ENCODE measurements around the gene MYO1D. TPM values are rescaled to one million over a fixed set of nuclear protein-coding genes. Genes with fewer than 3 reads are reported as not detected.
"Not testable (repeated sequence)": the region's sequence is repeated elsewhere in the genome, so short reads cannot be mapped to it uniquely, and the experiment has no call there.

Gene MYO1D
- total RNA-seq, 2 donors from 2014 or later: 394 to 421 TPM

GRCh38 chr17:32899236-32900013, 22.5 kb upstream of the MYO1D start:
- no peak for ATAC-seq
- DNase-seq: no peak
- intact Hi-C loops (cut with DNase I, micrococcal nuclease): no loop called here

- intact Hi-C loops (cut with DNase I, micrococcal nuclease): no loop called here
- DNase-seq: no peak
- ATAC-seq: no peak
Observed at GRCh38 chr17:32896647-32897258, 19.8 kb upstream of the MYO1D start.

GRCh38 chr17:32894245-32894644, 17.3 kb upstream of the MYO1D start:
- peak; percentile 48 for ATAC-seq
- intact Hi-C loops (cut with DNase I, micrococcal nuclease): no loop called here
- DNase-seq: no peak

GRCh38 chr17:32887410-32887809, 10.5 kb upstream of the MYO1D start:
- DNase-seq; ATAC-seq; intact Hi-C loops (cut with DNase I, micrococcal nuclease): not testable (repeated sequence)

- DNase-seq; ATAC-seq; intact Hi-C loops (cut with DNase I, micrococcal nuclease): not testable (repeated sequence)
Observed at GRCh38 chr17:32886951-32887350, 10.0 kb upstream of the MYO1D start.

GRCh38 chr17:32882734-32883133, 5.8 kb upstream of the MYO1D start:
- DNase-seq (no peak), ATAC-seq (no peak)

GRCh38 chr17:32882029-32882428, 5.1 kb upstream of the MYO1D start:
- no peak for DNase-seq
- ATAC-seq: no peak
- intact Hi-C loops (cut with DNase I, micrococcal nuclease): no loop called here

More at GRCh38 chr17:32882734-32883133, 5.8 kb upstream of the MYO1D start:
- intact Hi-C loops (cut with DNase I, micrococcal nuclease): no loop called here

GRCh38 chr17:32880671-32881453, 3.9 kb upstream of the MYO1D start:
- ATAC-seq (no peak), DNase-seq (no peak)
- intact Hi-C loops (cut with DNase I, micrococcal nuclease): no loop called here

GRCh38 chr17:32879134-32879533, 2.2 kb upstream of the MYO1D start:
- ATAC-seq: no peak
- DNase-seq: no peak
- intact Hi-C loops (cut with DNase I, micrococcal nuclease): loop anchor here in 1 of 2 donors (10.0 kb wide), 1 partner anchor 94 kb away; no protein-coding TSS in a partner anchor

GRCh38 chr17:32878211-32878610, 1.3 kb upstream of the MYO1D start:
- DNase-seq (peak in 1 of 2 donors; percentile 24), ATAC-seq (no peak)
- intact Hi-C loops (cut with DNase I, micrococcal nuclease): loop anchor here in 1 of 2 donors (10.0 kb wide), 1 partner anchor 93 kb away; no protein-coding TSS in a partner anchor

- peak; percentile 89 to 95 for DNase-seq
- intact Hi-C loops (cut with DNase I, micrococcal nuclease): loop anchor here in 1 of 2 donors (10.0 kb wide), 1 partner anchor 92 kb away; no protein-coding TSS in a partner anchor
- peak; percentile 87 for ATAC-seq
Observed at GRCh38 chr17:32877164-32877764, 340 bp upstream of the MYO1D start.

- DNase-seq (no peak), ATAC-seq (no peak)
- intact Hi-C loops (cut with DNase I, micrococcal nuclease): loop anchor here in 1 of 2 donors (10.0 kb wide), 1 partner anchor 91 kb away; no protein-coding TSS in a partner anchor
Observed at GRCh38 chr17:32875923-32876416, 954 bp downstream of the MYO1D start.

GRCh38 chr17:32875230-32875917, 1.6 kb downstream of the MYO1D start:
- DNase-seq (no peak), ATAC-seq (no peak)
- intact Hi-C loops (cut with DNase I, micrococcal nuclease): loop anchor here in 1 of 2 donors (10.0 kb wide), 1 partner anchor 91 kb away; no protein-coding TSS in a partner anchor

- peak in 1 of 2 donors; percentile 38 for DNase-seq
- ATAC-seq: no peak
- intact Hi-C loops (cut with DNase I, micrococcal nuclease): loop anchor here in 1 of 2 donors (10.0 kb wide), 1 partner anchor 88 kb away; no protein-coding TSS in a partner anchor
Observed at GRCh38 chr17:32873114-32873513, 3.8 kb downstream of the MYO1D start.

GRCh38 chr17:32871746-32872145, 5.2 kb downstream of the MYO1D start:
- intact Hi-C loops (cut with DNase I, micrococcal nuclease): loop anchor here in 1 of 2 donors (10.0 kb wide), 1 partner anchor 87 kb away; no protein-coding TSS in a partner anchor
- DNase-seq (no peak), ATAC-seq (no peak)

- no peak for ATAC-seq
- intact Hi-C loops (cut with DNase I, micrococcal nuclease): loop anchor here in 1 of 2 donors (10.0 kb wide), 1 partner anchor 86 kb away; no protein-coding TSS in a partner anchor
Observed at GRCh38 chr17:32870969-32871368, 6.0 kb downstream of the MYO1D start.

GRCh38 chr17:32870027-32870670, 6.8 kb downstream of the MYO1D start:
- ATAC-seq (no peak), DNase-seq (no peak)
- intact Hi-C loops (cut with DNase I, micrococcal nuclease): loop anchor here in 1 of 2 donors (10.0 kb wide), 1 partner anchor 85 kb away; no protein-coding TSS in a partner anchor

More at GRCh38 chr17:32870969-32871368, 6.0 kb downstream of the MYO1D start:
- DNase-seq: no peak
